GM23338 (cell line): ENCODE data around the gene BTBD9. TPM values are rescaled to one million over a fixed set of nuclear protein-coding genes. Genes with fewer than 3 reads are reported as not detected.

Experiments
- ATAC-seq: fragments of 200-7000 bp; cut with Tn5 transposase; 3 replicates; pipeline ENCODE4 v1.9.1; 2020
- DNase-seq: peaks from one replicate; pipeline ENCODE4 v3.0.0-alpha.2; 2015; ENCODE audit warnings: low spot score
- H2AFZ ChIP-seq: fragments of 200-600 bp; sonication (generic); 2 replicates; pipeline ENCODE4 v1.8.0; 2016; ENCODE audit warnings: antibody characterized with exemption, mild to moderate bottlenecking, moderate library complexity
- H3F3A ChIP-seq: fragments of 200-600 bp; sonication (generic); replicated peaks from 2 replicates; pipeline ENCODE4 v1.8.0; 2017; ENCODE audit warnings: antibody characterized with exemption, mixed run types, low read depth
- H3K27ac ChIP-seq: fragments of 200-600 bp; sonication (generic); 2 replicates; pipeline ENCODE4 v1.6.1; 2016; ENCODE audit warnings: low read depth
- H3K27me3 ChIP-seq: fragments of 200-600 bp; sonication (generic); 2 replicates; pipeline ENCODE4 v1.8.0; 2016; ENCODE audit warnings: mild to moderate bottlenecking, mixed run types, moderate library complexity; ENCODE audit not compliant: insufficient read depth
- H3K36me3 ChIP-seq: fragments of 200-600 bp; sonication (generic); 2 replicates; pipeline ENCODE4 v1.8.0; 2016; ENCODE audit warnings: mild to moderate bottlenecking; ENCODE audit not compliant: insufficient read depth
- H3K4me1 ChIP-seq: fragments of 200-600 bp; sonication (generic); 2 replicates; pipeline ENCODE4 v1.8.0; 2016; ENCODE audit warnings: mild to moderate bottlenecking, moderate library complexity; ENCODE audit not compliant: insufficient read depth
- H3K4me2 ChIP-seq: fragments of 200-600 bp; sonication (generic); 2 replicates; pipeline ENCODE4 v1.7.1; 2017; ENCODE audit warnings: mixed run types
- H3K4me3 ChIP-seq: fragments of 200-600 bp; sonication (generic); 2 replicates; pipeline ENCODE4 v1.6.1; 2016; ENCODE audit warnings: mixed run types
- H3K79me2 ChIP-seq: fragments of 200-600 bp; sonication (generic); replicated peaks from 2 replicates; pipeline ENCODE4 v1.8.0; 2017; ENCODE audit warnings: mild to moderate bottlenecking; ENCODE audit not compliant: insufficient read depth
- H3K9me2 ChIP-seq: fragments of 200-600 bp; sonication (generic); 2 replicates; pipeline ENCODE4 v1.8.0; 2017; ENCODE audit not compliant: insufficient read depth
- H4K20me1 ChIP-seq: fragments of 200-600 bp; sonication (generic); replicated peaks from 2 replicates; pipeline ENCODE4 v1.8.0; 2017; ENCODE audit warnings: mild to moderate bottlenecking; ENCODE audit not compliant: insufficient read depth
- H3K27ac Mint-ChIP-seq: 2 replicates; pipeline ENCODE4 v1.8.0; 2020; ENCODE audit warnings: inconsistent platforms, mild to moderate bottlenecking, moderate library complexity, mixed read lengths
- H3K27me3 Mint-ChIP-seq: 3 replicates; pipeline ENCODE4 v1.8.0; 2022; ENCODE audit warnings: low read depth, mild to moderate bottlenecking, moderate library complexity, mixed read lengths, inconsistent platforms; ENCODE audit not compliant: insufficient read depth, poor library complexity
- H3K36me3 Mint-ChIP-seq: 3 replicates; pipeline ENCODE4 v1.8.0; 2021; ENCODE audit warnings: low read depth, mild to moderate bottlenecking, inconsistent platforms, moderate library complexity, mixed read lengths
- H3K4me1 Mint-ChIP-seq: 3 replicates; pipeline ENCODE4 v1.8.0; 2020; ENCODE audit warnings: mild to moderate bottlenecking, inconsistent platforms, mixed read lengths
- H3K4me3 Mint-ChIP-seq: 3 replicates; pipeline ENCODE4 v1.8.0; 2021; ENCODE audit warnings: moderate library complexity, mild to moderate bottlenecking, inconsistent platforms, mixed read lengths
- H3K9me3 Mint-ChIP-seq: 3 replicates; pipeline ENCODE4 v1.8.0; 2020; ENCODE audit warnings: moderate library complexity, mild to moderate bottlenecking, inconsistent platforms, mixed read lengths
- CREB1 ChIP-seq: fragments of 250-450 bp; sonication (Bioruptor Pico); IDR thresholded peaks from 2 replicates; pipeline ENCODE4 v1.5.0; 2020; ENCODE audit warnings: low read depth, mild to moderate bottlenecking, moderate library complexity
- EZH2 ChIP-seq: fragments of 200-600 bp; sonication (generic); IDR thresholded peaks from one replicate; pipeline ENCODE4 v1.8.0; 2017; ENCODE audit warnings: antibody characterized with exemption, mild to moderate bottlenecking, low read depth; ENCODE audit not compliant: unreplicated experiment
- EZH2phosphoT487 ChIP-seq: fragments of 200-600 bp; sonication (generic); IDR thresholded peaks from one replicate; pipeline ENCODE4 v1.8.1; 2018; ENCODE audit warnings: antibody characterized with exemption; ENCODE audit not compliant: unreplicated experiment
- JUNB ChIP-seq: IDR thresholded peaks from one replicate; pipeline ENCODE4 v1.6.1; 2016; ENCODE audit warnings: antibody characterized with exemption; ENCODE audit not compliant: unreplicated experiment
- NANOG ChIP-seq: IDR thresholded peaks from 2 replicates; pipeline ENCODE4 v1.6.1; 2016; ENCODE audit warnings: antibody characterized with exemption, borderline replicate concordance
- POLR2AphosphoS5 ChIP-seq: IDR thresholded peaks from 2 replicates; pipeline ENCODE4 v1.6.1; 2016; ENCODE audit warnings: antibody characterized with exemption, low read depth
- STAT1 ChIP-seq: IDR thresholded peaks from one replicate; pipeline ENCODE4 v1.6.1; 2016; ENCODE audit warnings: antibody characterized with exemption; ENCODE audit not compliant: unreplicated experiment
- ZNF114 ChIP-seq: fragments of 250-450 bp; sonication (Bioruptor Pico); IDR thresholded peaks from 2 replicates; pipeline ENCODE4 v1.5.0; 2020; ENCODE audit warnings: mild to moderate bottlenecking, moderate library complexity
- ZNF331 ChIP-seq: fragments of 250-450 bp; sonication (Bioruptor Pico); IDR thresholded peaks from 2 replicates; pipeline ENCODE4 v1.5.0; 2020; ENCODE audit warnings: low read depth, mild to moderate bottlenecking, moderate library complexity
- polyA plus RNA-seq: library from polyadenylated mRNA; unstranded; fragments of >200 nt; fragmentation: Nextera tagmentation; extraction: Ambion mirVana; gene quantifications from 2 replicates; pipeline ENCODE4 v1.2.1, GENCODE V29; 2016
- total RNA-seq: library from RNA; depleted of rRNA; stranded (reverse); fragments of >200 nt; shearing (Covaris generic); gene quantifications from 2 replicates; pipeline ENCODE4 v1.2.3, GENCODE V29; 2014
- TF ChIP-seq, protein P1 (sequence below): fragments of 250-450 bp; sonication (Bioruptor Pico); IDR thresholded peaks from 2 replicates; pipeline ENCODE4 v1.5.0; 2020; ENCODE audit warnings: mild to moderate bottlenecking, moderate library complexity
- TF ChIP-seq, protein P2 (sequence below): IDR thresholded peaks from 2 replicates; pipeline ENCODE4 v1.6.1; 2016; ENCODE audit warnings: antibody characterized with exemption
- TF ChIP-seq, protein P3 (sequence below): IDR thresholded peaks from one replicate; pipeline ENCODE4 v1.6.1; 2018; ENCODE audit warnings: antibody characterized with exemption; ENCODE audit not compliant: unreplicated experiment
- TF ChIP-seq, protein P4 (sequence below), 2 experiments: fragments of 200-600 bp in 1 of 2; sonication (generic) in 1 of 2; conservative IDR thresholded peaks; 2 replicates each; pipeline versions ENCODE4 v1.5.1 to v1.6.1; 2016 to 2017; ENCODE audit warnings: antibody characterized with exemption in 2 of 2, low read depth in 2 of 2, mild to moderate bottlenecking in 2 of 2, moderate library complexity in 1 of 2

BTBD9 gene
- total and polyA plus RNA-seq, 2 experiments from 2014 or later = 4.2 to 5.3 TPM

DNA sequence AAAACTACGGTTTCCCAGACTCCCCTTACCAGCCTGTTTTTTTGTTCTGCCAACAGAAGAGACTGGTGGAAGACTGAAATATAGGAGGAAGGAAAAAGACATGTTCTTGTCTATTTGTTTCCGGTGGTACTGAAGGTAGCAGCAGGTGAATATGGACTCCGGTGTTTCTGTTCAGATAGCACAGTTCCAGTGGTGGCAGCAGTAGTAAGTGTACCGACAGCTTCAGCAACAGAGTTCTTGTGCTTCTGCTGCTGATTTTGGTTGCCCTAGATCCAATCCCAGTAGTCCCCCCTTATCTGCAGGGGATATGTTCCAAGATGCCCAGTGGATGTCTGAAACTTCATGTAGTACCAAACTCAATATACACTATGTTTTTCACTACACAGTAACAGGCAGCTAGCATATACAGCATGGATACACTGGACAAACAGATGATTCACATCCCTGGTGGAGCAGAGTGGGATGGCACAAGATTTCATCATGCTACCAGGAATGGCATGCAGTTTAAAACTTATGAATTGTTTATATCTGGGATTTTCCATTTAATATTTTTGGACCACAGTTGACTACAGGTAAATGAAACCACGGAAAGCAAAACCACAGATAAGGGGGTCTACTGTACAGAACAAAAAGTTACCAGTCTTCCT, 301.8 kb downstream of the BTBD9 start:
- H3K27ac ChIP-seq = no peak overlapping the region
- TF ChIP-seq ZNF114 (CRISPR knock-in tag) (no peak), ZNF331 (CRISPR knock-in tag) (no peak), NANOG (no peak), POLR2AphosphoS5 (no peak), EZH2phosphoT487 (no peak), CREB1 (no peak), STAT1 (no peak), EZH2 (no peak), JUNB (no peak)
- TF ChIP-seq, protein P1, sequence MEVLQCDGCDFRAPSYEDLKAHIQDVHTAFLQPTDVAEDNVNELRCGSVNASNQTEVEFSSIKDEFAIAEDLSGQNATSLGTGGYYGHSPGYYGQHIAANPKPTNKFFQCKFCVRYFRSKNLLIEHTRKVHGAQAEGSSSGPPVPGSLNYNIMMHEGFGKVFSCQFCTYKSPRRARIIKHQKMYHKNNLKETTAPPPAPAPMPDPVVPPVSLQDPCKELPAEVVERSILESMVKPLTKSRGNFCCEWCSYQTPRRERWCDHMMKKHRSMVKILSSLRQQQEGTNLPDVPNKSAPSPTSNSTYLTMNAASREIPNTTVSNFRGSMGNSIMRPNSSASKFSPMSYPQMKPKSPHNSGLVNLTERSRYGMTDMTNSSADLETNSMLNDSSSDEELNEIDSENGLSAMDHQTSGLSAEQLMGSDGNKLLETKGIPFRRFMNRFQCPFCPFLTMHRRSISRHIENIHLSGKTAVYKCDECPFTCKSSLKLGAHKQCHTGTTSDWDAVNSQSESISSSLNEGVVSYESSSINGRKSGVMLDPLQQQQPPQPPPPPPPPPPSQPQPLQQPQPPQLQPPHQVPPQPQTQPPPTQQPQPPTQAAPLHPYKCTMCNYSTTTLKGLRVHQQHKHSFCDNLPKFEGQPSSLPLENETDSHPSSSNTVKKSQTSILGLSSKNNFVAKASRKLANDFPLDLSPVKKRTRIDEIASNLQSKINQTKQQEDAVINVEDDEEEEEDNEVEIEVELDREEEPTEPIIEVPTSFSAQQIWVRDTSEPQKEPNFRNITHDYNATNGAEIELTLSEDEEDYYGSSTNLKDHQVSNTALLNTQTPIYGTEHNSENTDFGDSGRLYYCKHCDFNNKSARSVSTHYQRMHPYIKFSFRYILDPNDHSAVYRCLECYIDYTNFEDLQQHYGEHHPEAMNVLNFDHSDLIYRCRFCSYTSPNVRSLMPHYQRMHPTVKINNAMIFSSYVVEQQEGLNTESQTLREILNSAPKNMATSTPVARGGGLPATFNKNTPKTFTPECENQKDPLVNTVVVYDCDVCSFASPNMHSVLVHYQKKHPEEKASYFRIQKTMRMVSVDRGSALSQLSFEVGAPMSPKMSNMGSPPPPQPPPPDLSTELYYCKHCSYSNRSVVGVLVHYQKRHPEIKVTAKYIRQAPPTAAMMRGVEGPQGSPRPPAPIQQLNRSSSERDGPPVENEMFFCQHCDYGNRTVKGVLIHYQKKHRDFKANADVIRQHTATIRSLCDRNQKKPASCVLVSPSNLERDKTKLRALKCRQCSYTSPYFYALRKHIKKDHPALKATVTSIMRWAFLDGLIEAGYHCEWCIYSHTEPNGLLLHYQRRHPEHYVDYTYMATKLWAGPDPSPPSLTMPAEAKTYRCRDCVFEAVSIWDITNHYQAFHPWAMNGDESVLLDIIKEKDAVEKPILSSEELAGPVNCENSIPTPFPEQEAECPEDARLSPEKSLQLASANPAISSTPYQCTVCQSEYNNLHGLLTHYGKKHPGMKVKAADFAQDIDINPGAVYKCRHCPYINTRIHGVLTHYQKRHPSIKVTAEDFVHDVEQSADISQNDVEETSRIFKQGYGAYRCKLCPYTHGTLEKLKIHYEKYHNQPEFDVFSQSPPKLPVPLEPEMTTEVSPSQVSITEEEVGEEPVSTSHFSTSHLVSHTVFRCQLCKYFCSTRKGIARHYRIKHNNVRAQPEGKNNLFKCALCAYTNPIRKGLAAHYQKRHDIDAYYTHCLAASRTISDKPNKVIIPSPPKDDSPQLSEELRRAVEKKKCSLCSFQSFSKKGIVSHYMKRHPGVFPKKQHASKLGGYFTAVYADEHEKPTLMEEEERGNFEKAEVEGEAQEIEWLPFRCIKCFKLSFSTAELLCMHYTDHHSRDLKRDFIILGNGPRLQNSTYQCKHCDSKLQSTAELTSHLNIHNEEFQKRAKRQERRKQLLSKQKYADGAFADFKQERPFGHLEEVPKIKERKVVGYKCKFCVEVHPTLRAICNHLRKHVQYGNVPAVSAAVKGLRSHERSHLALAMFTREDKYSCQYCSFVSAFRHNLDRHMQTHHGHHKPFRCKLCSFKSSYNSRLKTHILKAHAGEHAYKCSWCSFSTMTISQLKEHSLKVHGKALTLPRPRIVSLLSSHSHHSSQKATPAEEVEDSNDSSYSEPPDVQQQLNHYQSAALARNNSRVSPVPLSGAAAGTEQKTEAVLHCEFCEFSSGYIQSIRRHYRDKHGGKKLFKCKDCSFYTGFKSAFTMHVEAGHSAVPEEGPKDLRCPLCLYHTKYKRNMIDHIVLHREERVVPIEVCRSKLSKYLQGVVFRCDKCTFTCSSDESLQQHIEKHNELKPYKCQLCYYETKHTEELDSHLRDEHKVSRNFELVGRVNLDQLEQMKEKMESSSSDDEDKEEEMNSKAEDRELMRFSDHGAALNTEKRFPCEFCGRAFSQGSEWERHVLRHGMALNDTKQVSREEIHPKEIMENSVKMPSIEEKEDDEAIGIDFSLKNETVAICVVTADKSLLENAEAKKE (CRISPR knock-in tag) = no peak
- TF ChIP-seq, protein P2, sequence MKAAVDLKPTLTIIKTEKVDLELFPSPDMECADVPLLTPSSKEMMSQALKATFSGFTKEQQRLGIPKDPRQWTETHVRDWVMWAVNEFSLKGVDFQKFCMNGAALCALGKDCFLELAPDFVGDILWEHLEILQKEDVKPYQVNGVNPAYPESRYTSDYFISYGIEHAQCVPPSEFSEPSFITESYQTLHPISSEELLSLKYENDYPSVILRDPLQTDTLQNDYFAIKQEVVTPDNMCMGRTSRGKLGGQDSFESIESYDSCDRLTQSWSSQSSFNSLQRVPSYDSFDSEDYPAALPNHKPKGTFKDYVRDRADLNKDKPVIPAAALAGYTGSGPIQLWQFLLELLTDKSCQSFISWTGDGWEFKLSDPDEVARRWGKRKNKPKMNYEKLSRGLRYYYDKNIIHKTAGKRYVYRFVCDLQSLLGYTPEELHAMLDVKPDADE = no peak
- TF ChIP-seq, protein P3, sequence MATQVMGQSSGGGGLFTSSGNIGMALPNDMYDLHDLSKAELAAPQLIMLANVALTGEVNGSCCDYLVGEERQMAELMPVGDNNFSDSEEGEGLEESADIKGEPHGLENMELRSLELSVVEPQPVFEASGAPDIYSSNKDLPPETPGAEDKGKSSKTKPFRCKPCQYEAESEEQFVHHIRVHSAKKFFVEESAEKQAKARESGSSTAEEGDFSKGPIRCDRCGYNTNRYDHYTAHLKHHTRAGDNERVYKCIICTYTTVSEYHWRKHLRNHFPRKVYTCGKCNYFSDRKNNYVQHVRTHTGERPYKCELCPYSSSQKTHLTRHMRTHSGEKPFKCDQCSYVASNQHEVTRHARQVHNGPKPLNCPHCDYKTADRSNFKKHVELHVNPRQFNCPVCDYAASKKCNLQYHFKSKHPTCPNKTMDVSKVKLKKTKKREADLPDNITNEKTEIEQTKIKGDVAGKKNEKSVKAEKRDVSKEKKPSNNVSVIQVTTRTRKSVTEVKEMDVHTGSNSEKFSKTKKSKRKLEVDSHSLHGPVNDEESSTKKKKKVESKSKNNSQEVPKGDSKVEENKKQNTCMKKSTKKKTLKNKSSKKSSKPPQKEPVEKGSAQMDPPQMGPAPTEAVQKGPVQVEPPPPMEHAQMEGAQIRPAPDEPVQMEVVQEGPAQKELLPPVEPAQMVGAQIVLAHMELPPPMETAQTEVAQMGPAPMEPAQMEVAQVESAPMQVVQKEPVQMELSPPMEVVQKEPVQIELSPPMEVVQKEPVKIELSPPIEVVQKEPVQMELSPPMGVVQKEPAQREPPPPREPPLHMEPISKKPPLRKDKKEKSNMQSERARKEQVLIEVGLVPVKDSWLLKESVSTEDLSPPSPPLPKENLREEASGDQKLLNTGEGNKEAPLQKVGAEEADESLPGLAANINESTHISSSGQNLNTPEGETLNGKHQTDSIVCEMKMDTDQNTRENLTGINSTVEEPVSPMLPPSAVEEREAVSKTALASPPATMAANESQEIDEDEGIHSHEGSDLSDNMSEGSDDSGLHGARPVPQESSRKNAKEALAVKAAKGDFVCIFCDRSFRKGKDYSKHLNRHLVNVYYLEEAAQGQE = no peak
- TF ChIP-seq, protein P4, sequence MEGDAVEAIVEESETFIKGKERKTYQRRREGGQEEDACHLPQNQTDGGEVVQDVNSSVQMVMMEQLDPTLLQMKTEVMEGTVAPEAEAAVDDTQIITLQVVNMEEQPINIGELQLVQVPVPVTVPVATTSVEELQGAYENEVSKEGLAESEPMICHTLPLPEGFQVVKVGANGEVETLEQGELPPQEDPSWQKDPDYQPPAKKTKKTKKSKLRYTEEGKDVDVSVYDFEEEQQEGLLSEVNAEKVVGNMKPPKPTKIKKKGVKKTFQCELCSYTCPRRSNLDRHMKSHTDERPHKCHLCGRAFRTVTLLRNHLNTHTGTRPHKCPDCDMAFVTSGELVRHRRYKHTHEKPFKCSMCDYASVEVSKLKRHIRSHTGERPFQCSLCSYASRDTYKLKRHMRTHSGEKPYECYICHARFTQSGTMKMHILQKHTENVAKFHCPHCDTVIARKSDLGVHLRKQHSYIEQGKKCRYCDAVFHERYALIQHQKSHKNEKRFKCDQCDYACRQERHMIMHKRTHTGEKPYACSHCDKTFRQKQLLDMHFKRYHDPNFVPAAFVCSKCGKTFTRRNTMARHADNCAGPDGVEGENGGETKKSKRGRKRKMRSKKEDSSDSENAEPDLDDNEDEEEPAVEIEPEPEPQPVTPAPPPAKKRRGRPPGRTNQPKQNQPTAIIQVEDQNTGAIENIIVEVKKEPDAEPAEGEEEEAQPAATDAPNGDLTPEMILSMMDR (conservative IDR thresholded peaks at IDR 0.05; ENCODE audit: low read depth in 2 of 2) = no peak
- peaks cover 12% of the 10 kb centered on the region for H3K4me1 Mint-ChIP-seq
- no peak overlapping the region for H2AFZ ChIP-seq
- H3K27me3 Mint-ChIP-seq = no peaks in the 10 kb centered on the region
- no peak overlapping the region for H3K4me3 Mint-ChIP-seq
- H3K36me3 ChIP-seq = no peaks in the 10 kb centered on the region
- no peak for ATAC-seq
- no peaks in the 10 kb centered on the region for H3F3A ChIP-seq
- no peaks in the 10 kb centered on the region; the same call in 1 of the 2 replicates for H3K4me1 ChIP-seq
- H3K4me3 ChIP-seq = no peak overlapping the region
- H3K36me3 Mint-ChIP-seq = peaks cover 12% of the 10 kb centered on the region; the same call in 2 of the 3 replicates
- no peak for DNase-seq
- no peaks in the 10 kb centered on the region for H3K9me2 ChIP-seq
- peaks cover 10% of the 10 kb centered on the region; the same call in 2 of the 3 replicates for H3K9me3 Mint-ChIP-seq
- no peaks in the 10 kb centered on the region for H3K27me3 ChIP-seq
- no peak overlapping the region for H3K4me2 ChIP-seq
- H3K27ac Mint-ChIP-seq = no peak overlapping the region
- H4K20me1 ChIP-seq = no peaks in the 10 kb centered on the region
- H3K79me2 ChIP-seq = no peaks in the 10 kb centered on the region
